Heart right ventricle (tissue), 16 donors: ENCODE results near the gene EPS8. TPM values are rescaled to one million over a fixed set of nuclear protein-coding genes. Genes with fewer than 3 reads are reported as not detected.
A peak's percentile ranks its signal among the peaks of the same experiment; 100 is the strongest.

Experiments used
- ATAC-seq, 8 donors: fragments of 200-7000 bp; cut with Tn5 transposase; one replicate each; pipeline ENCODE4 v1.9.1; 2020; ENCODE audit warnings: mild to moderate bottlenecking in 8 of 8, moderate library complexity in 8 of 8, moderate number of reproducible peaks in 1 of 8
- DNase-seq, 2 donors: peaks; one replicate each; pipeline ENCODE4 v3.0.0-alpha.2; 2020
- H3K27ac ChIP-seq, 10 donors: fragments of 200-600 bp; sonication (generic) in 2 of 10; one replicate each; pipeline versions ENCODE4 v1.5.0 to v1.8.0; 2020 to 2022; ENCODE audit warnings: mild to moderate bottlenecking in 3 of 10
- H3K27me3 ChIP-seq, 7 donors: fragments of 200-600 bp; one replicate each; pipeline ENCODE4 v1.8.0; 2021 to 2022; ENCODE audit warnings: mild to moderate bottlenecking in 2 of 7
- H3K36me3 ChIP-seq, 9 donors: fragments of 200-600 bp; sonication (generic) in 1 of 9; one replicate each; pipeline versions ENCODE4 v1.5.0 to v1.8.0; 2020 to 2022; ENCODE audit warnings: mild to moderate bottlenecking in 2 of 9
- H3K4me1 ChIP-seq, 9 donors: fragments of 200-600 bp; sonication (generic) in 1 of 9; one replicate each; pipeline versions ENCODE4 v1.5.0 to v1.8.0; 2020 to 2022; ENCODE audit warnings: mild to moderate bottlenecking in 4 of 9
- H3K4me3 ChIP-seq, 10 donors: fragments of 200-600 bp; sonication (generic) in 2 of 10; one replicate each; pipeline versions ENCODE4 v1.5.0 to v1.8.0; 2020 to 2022; ENCODE audit warnings: mild to moderate bottlenecking in 7 of 10, moderate library complexity in 2 of 10
- H3K9me3 ChIP-seq, 11 donors: fragments of 200-600 bp in 10 of 11; sonication (generic) in 2 of 11; one replicate each; pipeline versions ENCODE4 v1.5.0 to v1.8.0; 2013 to 2022; ENCODE audit warnings: mild to moderate bottlenecking in 2 of 11, control low read depth in 1 of 11, moderate library complexity in 1 of 11
- WGBS, 2 donors: extraction: QIAGEN DNeasy Blood & Tissue Kit; methylation state at CpG; one replicate each; pipeline ENCODE4 v1.1.7; 2013; ENCODE audit warnings: inconsistent platforms in 1 of 2; 5-methylcytosine and 5-hydroxymethylcytosine counted together
- intact Hi-C, 10 donors: fragments of 100-400 bp; cut with DNase I; formaldehyde crosslinking; loops; one replicate each; pipeline versions ENCODE4 v1.11.1 to v1.14.2; 2022
- polyA plus RNA-seq, 2 donors: library from polyadenylated mRNA; stranded (reverse); fragments of 200-250 nt; gene quantifications; one replicate each; pipeline ENCODE4 v1.2.3, GENCODE V29; 2013
- total RNA-seq, 10 donors: library from RNA; stranded (reverse); fragmentation: NEBNext Ultra II Directional in 3 of 10; extraction: Animal tissue kit (Norgen Biotek cat#: 25700) in 3 of 10; gene quantifications; one replicate each; pipeline versions ENCODE4 v1.2.1 to v1.2.4, GENCODE V29; 2021 to 2023
- TF ChIP-seq, protein P1 (sequence below), 9 donors: fragments of 200-600 bp; sonication (generic) in 2 of 9; IDR thresholded peaks; one replicate each; pipeline versions ENCODE4 v1.5.0 to v1.8.0; 2021 to 2022; ENCODE audit warnings: antibody characterized with exemption in 9 of 9, mild to moderate bottlenecking in 5 of 9, moderate library complexity in 1 of 9
- donor health status: Arrhythmogenic right ventricular cardiomyopathy.
- donor health status: ischemic (EF 13 %, LVEDD 7.1; RV severe dilation, severe dysfunction).
- donor health status: healthy with polysubstance abuse.
- donor health status: DM: no; HTN: yes; CAD: no.
- donor health status: DM: no; HTN: no; CAD: no.
- donor health status: ischemic (EF 25% LVEDD 6.9; RV normal size, moderate dysfunction).
- donor health status: ischemic (EF 25% LVEDD 5.7; RV mildly dilated, moderate dysfunction).
- donor health status: healthy.
- donor health status: DM: yes; HTN: yes; CAD: no.
- donor health status: Ischemic cardiomyopathy.
- donor health status: ischemic (EF 35%, LVEDD 5.7; RV mildly dilated, moderate dysfunction).
- donor health status: nonischemic (EF 11% LVEDD 7.7; RV severe dilation, severe dysfunction).
- donor health status: DM: yes; HTN: yes; CAD: no.
- donor health status: PGD.
- donor health status: ischemic (EF 29% LVEDD 5.4; RV normal size, mild dysfunction).
- donor health status: nonischemic (EF 23%, LVEDD 6.1; RV moderate dilation, normal function).

Gene EPS8
- total and polyA plus RNA-seq, 12 donors = 7.7 to 38.6 (median 15.7) TPM

DNA sequence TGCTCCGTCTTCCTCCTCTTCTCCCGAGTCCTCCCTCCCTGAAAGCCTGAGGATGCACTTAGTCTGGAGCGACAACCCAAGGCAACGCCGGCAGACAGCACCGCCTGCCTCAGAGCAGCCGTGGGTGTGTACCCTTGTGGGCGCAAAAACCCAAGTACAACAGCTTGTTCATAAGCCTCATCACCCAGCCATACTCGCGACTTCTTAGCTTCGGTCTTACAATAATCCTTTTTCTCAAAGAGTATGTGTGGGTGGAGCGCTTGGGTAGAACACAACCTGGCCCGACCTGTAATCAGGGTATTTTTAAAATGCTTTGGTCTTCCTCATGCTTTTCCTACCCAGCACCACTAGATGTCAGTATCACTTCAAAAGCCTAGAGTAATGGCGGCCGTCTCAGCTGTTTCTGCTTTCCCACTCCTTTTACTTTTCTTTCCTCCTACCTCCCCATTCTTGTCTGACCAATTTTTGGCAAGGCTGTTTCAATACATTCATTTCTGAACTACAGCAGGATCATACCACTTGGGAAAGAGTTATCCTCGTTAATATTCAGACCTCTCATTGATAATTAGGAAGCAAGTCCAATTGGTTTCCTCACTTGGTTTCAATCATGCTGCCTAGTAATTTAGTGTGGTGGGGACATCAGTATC is 198.9 kb downstream of the EPS8 start:
- Histone ChIP-seq H3K9me3 (no peaks in the 10 kb centered on the region), H3K36me3 (peaks cover 0 to 9% (median 0%) of the 10 kb centered on the region in 9 donors), H3K27me3 (peaks cover 0 to 11% (median 0%) of the 10 kb centered on the region in 7 donors), H3K4me1 (peaks cover 0 to 11% (median 4%) of the 10 kb centered on the region in 9 donors), H3K4me3 (peak overlapping the region in 7 of 10 donors; percentile 1 to 45 (median 31)), H3K27ac (peak overlapping the region in 8 of 10 donors; percentile 19 to 64 (median 44))
- TF ChIP-seq, protein P1, sequence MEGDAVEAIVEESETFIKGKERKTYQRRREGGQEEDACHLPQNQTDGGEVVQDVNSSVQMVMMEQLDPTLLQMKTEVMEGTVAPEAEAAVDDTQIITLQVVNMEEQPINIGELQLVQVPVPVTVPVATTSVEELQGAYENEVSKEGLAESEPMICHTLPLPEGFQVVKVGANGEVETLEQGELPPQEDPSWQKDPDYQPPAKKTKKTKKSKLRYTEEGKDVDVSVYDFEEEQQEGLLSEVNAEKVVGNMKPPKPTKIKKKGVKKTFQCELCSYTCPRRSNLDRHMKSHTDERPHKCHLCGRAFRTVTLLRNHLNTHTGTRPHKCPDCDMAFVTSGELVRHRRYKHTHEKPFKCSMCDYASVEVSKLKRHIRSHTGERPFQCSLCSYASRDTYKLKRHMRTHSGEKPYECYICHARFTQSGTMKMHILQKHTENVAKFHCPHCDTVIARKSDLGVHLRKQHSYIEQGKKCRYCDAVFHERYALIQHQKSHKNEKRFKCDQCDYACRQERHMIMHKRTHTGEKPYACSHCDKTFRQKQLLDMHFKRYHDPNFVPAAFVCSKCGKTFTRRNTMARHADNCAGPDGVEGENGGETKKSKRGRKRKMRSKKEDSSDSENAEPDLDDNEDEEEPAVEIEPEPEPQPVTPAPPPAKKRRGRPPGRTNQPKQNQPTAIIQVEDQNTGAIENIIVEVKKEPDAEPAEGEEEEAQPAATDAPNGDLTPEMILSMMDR (IDR thresholded peaks at IDR 0.05) = peak; percentile 77 to 97 (median 89)
- peak; percentile 70 to 92 (median 82) for ATAC-seq
- peak in 1 of 2 donors; percentile 54 for DNase-seq
- WGBS, 2 donors = 9 to 10% methylated on average over 16 of the region's 16 CpGs
- intact Hi-C loops = loop anchor here (1.0 to 10.0 kb wide), 8 partner anchors 37 to 313 kb away; partner anchors contain the start of gene EPS8 (in 5 of the 10)

DNA sequence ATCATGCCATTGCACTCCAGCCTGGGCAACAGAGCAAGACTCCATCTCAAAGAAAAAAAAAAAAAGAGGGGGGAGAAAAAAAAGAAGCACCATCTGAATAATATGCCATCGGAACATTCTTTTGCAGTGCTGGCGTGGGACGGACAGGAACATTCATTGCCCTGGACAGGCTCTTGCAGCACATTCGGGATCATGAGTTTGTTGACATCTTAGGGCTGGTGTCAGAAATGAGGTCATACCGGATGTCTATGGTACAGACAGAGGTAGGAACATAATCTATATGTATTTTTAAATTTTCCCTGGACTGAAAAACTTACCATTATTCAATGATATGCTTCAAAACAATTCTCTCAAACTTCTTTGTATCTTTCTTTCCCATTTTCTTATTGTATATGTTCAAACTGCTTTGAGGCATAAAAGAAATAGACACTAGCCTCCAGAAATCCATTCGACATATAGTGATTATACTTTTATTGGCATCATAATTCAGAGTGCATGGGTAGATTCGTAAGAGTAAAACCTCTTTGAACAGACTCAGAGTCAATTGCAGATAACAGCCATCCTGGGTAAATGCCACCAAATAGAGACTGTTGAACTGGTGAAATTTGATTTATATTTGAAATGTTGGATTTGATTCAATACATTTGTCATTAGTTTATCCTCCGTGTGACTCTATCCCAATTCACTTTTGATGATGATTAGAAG is 199.7 kb downstream of the EPS8 start:
- 74 to 78% methylated on average over 8 of the region's 8 CpGs for WGBS, 2 donors
- Histone ChIP-seq H3K27me3 (peaks cover 0 to 17% (median 0%) of the 10 kb centered on the region in 7 donors), H3K4me1 (peaks cover 0 to 11% (median 4%) of the 10 kb centered on the region in 9 donors), H3K4me3 (no peak overlapping the region), H3K9me3 (no peaks in the 10 kb centered on the region), H3K36me3 (peaks cover 0 to 4% (median 0%) of the 10 kb centered on the region in 9 donors), H3K27ac (peak overlapping the region in 2 of 10 donors; percentile 38 to 59)
- DNase-seq (no peak), ATAC-seq (no peak)
- intact Hi-C loops = loop anchor here (1.0 to 10.0 kb wide), 11 partner anchors 38 to 315 kb away; partner anchors contain the start of gene EPS8 (in 5 of the 10)
- TF ChIP-seq, protein P1 (IDR thresholded peaks at IDR 0.05) = no peak

DNA sequence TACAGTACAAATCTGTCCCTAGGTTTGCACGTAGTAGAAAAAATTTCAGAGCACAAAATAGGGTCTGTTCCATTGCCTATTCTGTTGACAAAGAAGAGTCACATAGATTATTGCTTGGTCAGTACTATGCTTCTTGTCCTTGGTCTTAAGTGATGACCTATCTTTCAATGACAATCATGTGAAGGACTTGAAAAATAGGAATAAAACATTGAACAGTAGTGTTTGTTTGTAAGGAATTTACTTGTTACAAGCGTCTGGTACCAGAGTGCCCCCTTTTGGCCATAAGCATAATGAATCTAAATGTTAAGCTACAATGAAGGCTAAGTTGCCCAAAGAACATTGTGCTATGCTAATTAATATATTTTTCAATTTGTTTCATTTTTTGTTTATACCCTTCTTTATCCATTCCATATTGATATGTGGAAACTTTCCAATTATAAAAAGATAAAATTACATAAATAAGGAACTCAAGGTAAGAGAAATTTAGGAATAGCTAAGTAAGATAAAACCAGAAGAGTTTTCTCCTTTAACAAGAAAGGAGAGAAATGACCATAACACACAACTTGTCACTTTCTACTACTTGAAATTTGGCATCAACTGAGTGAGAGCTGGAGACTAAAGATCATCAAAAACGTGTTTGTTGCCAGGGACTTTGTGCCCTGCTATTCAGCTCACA is 204.7 kb downstream of the EPS8 start:
- intact Hi-C loops = loop anchor here (1.0 to 10.0 kb wide), 8 partner anchors 47 to 310 kb away; no protein-coding TSS in a partner anchor
- Histone ChIP-seq H3K27me3 (peaks cover 0 to 23% (median 0%) of the 10 kb centered on the region in 7 donors), H3K4me1 (no peaks in the 10 kb centered on the region), H3K27ac (no peak overlapping the region), H3K4me3 (no peak overlapping the region), H3K9me3 (no peaks in the 10 kb centered on the region), H3K36me3 (peaks cover 0 to 4% (median 0%) of the 10 kb centered on the region in 9 donors)
- ATAC-seq (peak in 1 of 8 donors; percentile 22), DNase-seq (no peak)
- TF ChIP-seq, protein P1 (IDR thresholded peaks at IDR 0.05) = peak; percentile 36 to 80 (median 69)
- 32 to 41% methylated on average over 3 of the region's 3 CpGs for WGBS, 2 donors

DNA sequence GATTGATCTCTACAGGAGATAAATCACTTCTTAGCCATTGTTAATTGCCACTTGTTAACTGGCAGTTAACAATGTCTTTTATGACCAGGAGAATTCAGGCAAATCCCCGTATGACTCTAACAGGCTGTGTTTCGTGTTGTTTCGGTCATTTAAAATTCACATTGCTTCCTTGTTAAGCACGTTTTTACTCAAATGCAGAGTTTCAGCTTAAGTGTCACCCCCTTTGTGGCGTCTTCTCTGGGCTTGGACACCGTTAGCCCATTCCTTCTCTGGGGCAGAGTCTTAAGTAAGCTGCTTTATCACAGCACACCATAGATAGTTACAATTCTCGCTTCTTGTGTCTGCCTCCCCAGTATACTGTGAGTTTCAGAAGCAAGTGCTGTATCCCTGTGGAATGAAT is 205.4 kb downstream of the EPS8 start:
- H3K9me3 ChIP-seq = no peaks in the 10 kb centered on the region
- intact Hi-C loops = loop anchor here (1.0 to 10.0 kb wide), 8 partner anchors 47 to 309 kb away; no protein-coding TSS in a partner anchor
- peaks cover 0 to 25% (median 0%) of the 10 kb centered on the region in 7 donors for H3K27me3 ChIP-seq
- H3K27ac ChIP-seq = no peak overlapping the region
- TF ChIP-seq, protein P1 (IDR thresholded peaks at IDR 0.05) = no peak
- H3K36me3 ChIP-seq = peaks cover 0 to 4% (median 0%) of the 10 kb centered on the region in 9 donors
- H3K4me1 ChIP-seq = no peaks in the 10 kb centered on the region
- DNase-seq (no peak), ATAC-seq (no peak)
- no peak overlapping the region for H3K4me3 ChIP-seq
- 79 to 89% methylated on average over 7 of the region's 7 CpGs for WGBS, 2 donors
